Glutamatergic neuron (in vitro differentiated cells): Measurements from ENCODE around the gene KRT5. TPM values are rescaled to one million over a fixed set of nuclear protein-coding genes. Genes with fewer than 3 reads are reported as not detected.

Source experiments
- DNase-seq: peaks from one replicate; pipeline ENCODE4 v3.0.0; 2022
- H3K27ac Mint-ChIP-seq: one replicate; pipeline ENCODE4 v1.8.0; 2020; ENCODE audit warnings: mild to moderate bottlenecking, mixed read lengths, inconsistent platforms; ENCODE audit not compliant: unreplicated experiment
- H3K27me3 Mint-ChIP-seq: one replicate; pipeline ENCODE4 v1.8.0; 2020; ENCODE audit warnings: mild to moderate bottlenecking, moderate library complexity, mixed read lengths, inconsistent platforms; ENCODE audit not compliant: unreplicated experiment
- H3K36me3 Mint-ChIP-seq: one replicate; pipeline ENCODE4 v1.8.0; 2020; ENCODE audit warnings: mild to moderate bottlenecking, mixed read lengths, inconsistent platforms; ENCODE audit not compliant: unreplicated experiment
- H3K4me1 Mint-ChIP-seq: one replicate; pipeline ENCODE4 v1.8.0; 2020; ENCODE audit warnings: mild to moderate bottlenecking, low read depth, mixed read lengths, inconsistent platforms; ENCODE audit not compliant: unreplicated experiment
- H3K4me3 Mint-ChIP-seq: one replicate; pipeline ENCODE4 v1.8.0; 2020; ENCODE audit warnings: mild to moderate bottlenecking, mixed read lengths, inconsistent platforms; ENCODE audit not compliant: unreplicated experiment
- H3K9me3 Mint-ChIP-seq: one replicate; pipeline ENCODE4 v1.8.0; 2020; ENCODE audit warnings: mild to moderate bottlenecking, moderate library complexity, mixed read lengths, inconsistent platforms; ENCODE audit not compliant: unreplicated experiment
- CTCF ChIP-seq: fragments of 200-600 bp; sonication (generic); IDR thresholded peaks from one replicate; pipeline ENCODE4 v1.5.0; 2021; ENCODE audit not compliant: partially characterized antibody, unreplicated experiment
- total RNA-seq: library from RNA; stranded (reverse); fragmentation: NEBNext Ultra II Directional; extraction: Animal tissue kit (Norgen Biotek cat#: 25700); gene quantifications from one replicate; pipeline ENCODE4 v1.2.1, GENCODE V29; 2021; ENCODE audit not compliant: unreplicated experiment

KRT5 gene
- total RNA-seq, 1 donor from 2014 or later: not detected

GRCh38 chr12:52477651-52478050 is 42.5 kb downstream of the KRT5 start:
- TF ChIP-seq CTCF: no peak
- H3K4me1 Mint-ChIP-seq: no peaks in the 10 kb centered on the region
- H3K4me3 Mint-ChIP-seq: no peak overlapping the region
- H3K27ac Mint-ChIP-seq: no peak overlapping the region
- no peak for DNase-seq
- H3K27me3 Mint-ChIP-seq: peaks cover 5% of the 10 kb centered on the region
- H3K36me3 Mint-ChIP-seq: peaks cover 5% of the 10 kb centered on the region
- peaks cover 3% of the 10 kb centered on the region for H3K9me3 Mint-ChIP-seq

GRCh38 chr12:52474212-52474611 is 46.0 kb downstream of the KRT5 start:
- Mint-ChIP-seq H3K4me3 (no peak overlapping the region), H3K27me3 (peaks cover 9% of the 10 kb centered on the region), H3K27ac (no peak overlapping the region), H3K36me3 (peaks cover 13% of the 10 kb centered on the region), H3K4me1 (peaks cover 1% of the 10 kb centered on the region), H3K9me3 (peaks cover 1% of the 10 kb centered on the region)
- no peak for DNase-seq
- TF ChIP-seq CTCF: no peak

- Mint-ChIP-seq H3K4me1 (peaks cover 1% of the 10 kb centered on the region), H3K36me3 (peaks cover 13% of the 10 kb centered on the region), H3K27me3 (peaks cover 9% of the 10 kb centered on the region), H3K9me3 (peaks cover 1% of the 10 kb centered on the region), H3K27ac (no peak within 1 kb of the TSS), H3K4me3 (no peak within 1 kb of the TSS)
- TF ChIP-seq CTCF: no peak
- DNase-seq: no peak
Observed at GRCh38 chr12:52473768-52474167, 46.4 kb downstream of the KRT5 start, which contains the start of gene KRT6C. TSS of gene KRT6C (minus strand) at chr12:52473805. CDS start at chr12:52473737, 68 bp downstream.

- peaks cover 6% of the 10 kb centered on the region for H3K27me3 Mint-ChIP-seq
- no peak overlapping the region for H3K27ac Mint-ChIP-seq
- no peak overlapping the region for H3K4me3 Mint-ChIP-seq
- DNase-seq: no peak
- H3K36me3 Mint-ChIP-seq: peaks cover 8% of the 10 kb centered on the region
- H3K9me3 Mint-ChIP-seq: peaks cover 1% of the 10 kb centered on the region
- H3K4me1 Mint-ChIP-seq: peaks cover 1% of the 10 kb centered on the region
- no peak for TF ChIP-seq CTCF
Observed at GRCh38 chr12:52469853-52470252, 50.3 kb downstream of the KRT5 start.

GRCh38 chr12:52464897-52465296 is 55.3 kb downstream of the KRT5 start:
- Mint-ChIP-seq H3K27me3 (peaks cover under 1% of the 10 kb centered on the region), H3K4me3 (no peak overlapping the region), H3K9me3 (no peaks in the 10 kb centered on the region), H3K36me3 (no peaks in the 10 kb centered on the region), H3K4me1 (no peaks in the 10 kb centered on the region), H3K27ac (no peak overlapping the region)
- no peak for TF ChIP-seq CTCF
- no peak for DNase-seq

Other genes with a start within 250 kb of the KRT5 start
- not detected for gene KRT86, start 245.7 kb downstream of the KRT5 start, total RNA-seq
- gene KRT81, start 228.9 kb downstream of the KRT5 start, total RNA-seq: not detected
- not detected for gene KRT83, start 199.0 kb downstream of the KRT5 start, total RNA-seq
- gene KRT85, start 152.9 kb downstream of the KRT5 start, total RNA-seq: not detected
- not detected for gene KRT84, start 134.7 kb downstream of the KRT5 start, total RNA-seq
- gene KRT82, start 114.1 kb downstream of the KRT5 start, total RNA-seq: not detected
- not detected for gene KRT75, start 86.0 kb downstream of the KRT5 start, total RNA-seq
- not detected for gene KRT6B, start 68.2 kb downstream of the KRT5 start, total RNA-seq
- not detected for gene KRT6C, start 46.6 kb downstream of the KRT5 start, total RNA-seq
- not detected for gene KRT6A, start 27.1 kb downstream of the KRT5 start, total RNA-seq
- not detected for gene KRT71, start 32.8 kb upstream of the KRT5 start, total RNA-seq
- gene KRT74, start 53.4 kb upstream of the KRT5 start, total RNA-seq: not detected
- not detected for gene KRT72, start 81.1 kb upstream of the KRT5 start, total RNA-seq
- gene KRT73, start 98.2 kb upstream of the KRT5 start, total RNA-seq: not detected
- not detected for gene KRT2, start 131.8 kb upstream of the KRT5 start, total RNA-seq
- gene KRT1, start 160.0 kb upstream of the KRT5 start, total RNA-seq: not detected
- gene KRT77, start 183.1 kb upstream of the KRT5 start, total RNA-seq: not detected